UCSD-AML1 (cell line): Measurements from ENCODE around the gene PTCRA.
"Not testable (repeated sequence)": the region's sequence is repeated elsewhere in the genome, so short reads cannot be mapped to it uniquely, and the experiment has no call there.

Source experiments
- DNase-seq: peaks from one replicate; lab custom pipeline; 2025; ENCODE audit not compliant: unreplicated experiment; lab: John Stamatoyannopoulos, UW

Gene PTCRA

GRCh38 chr6:42939810-42940167 lies 23.9 kb downstream of the PTCRA start:
- no peak for DNase-seq

- DNase-seq, result no peak
Measured at GRCh38 chr6:42940493-42941045, 24.7 kb downstream of the PTCRA start.

GRCh38 chr6:42941356-42941755 lies 25.5 kb downstream of the PTCRA start:
- DNase-seq, result not testable (repeated sequence)

- no peak for DNase-seq
Measured at GRCh38 chr6:42942444-42942843, 26.6 kb downstream of the PTCRA start.

- no peak for DNase-seq
Measured at GRCh38 chr6:42947950-42948349, 32.1 kb downstream of the PTCRA start.

GRCh38 chr6:42952389-42952788 lies 36.5 kb downstream of the PTCRA start:
- no peak for DNase-seq

GRCh38 chr6:42954405-42954804 lies 38.6 kb downstream of the PTCRA start:
- DNase-seq, result not testable (repeated sequence)

- DNase-seq, result no peak
Measured at GRCh38 chr6:42958125-42958524, 42.3 kb downstream of the PTCRA start.

GRCh38 chr6:42959917-42960242 lies 44.0 kb downstream of the PTCRA start:
- DNase-seq, result no peak

GRCh38 chr6:42960243-42961019 lies 44.6 kb downstream of the PTCRA start, which contains the start of gene GNMT:
Gene GNMT, plus strand, starts transcription at chr6:42960754. Its CDS starts 14 bp downstream, at chr6:42960768.
- no peak for DNase-seq

- no peak for DNase-seq
Measured at GRCh38 chr6:42961020-42961470, 45.2 kb downstream of the PTCRA start.

- no peak for DNase-seq
Measured at GRCh38 chr6:42962096-42962495, 46.2 kb downstream of the PTCRA start.

- DNase-seq, result no peak
Measured at GRCh38 chr6:42962502-42963178, 46.8 kb downstream of the PTCRA start.

- no peak for DNase-seq
Measured at GRCh38 chr6:42963179-42963854, 47.5 kb downstream of the PTCRA start.

- DNase-seq, result peak; percentile 40
Measured at GRCh38 chr6:42963855-42964605, 48.2 kb downstream of the PTCRA start.

GRCh38 chr6:42966571-42966970 lies 50.7 kb downstream of the PTCRA start:
- DNase-seq, result no peak

GRCh38 chr6:42967228-42967627 lies 51.4 kb downstream of the PTCRA start:
- no peak for DNase-seq

GRCh38 chr6:42968126-42968701 lies 52.4 kb downstream of the PTCRA start:
- no peak for DNase-seq

GRCh38 chr6:42968783-42969182 lies 52.9 kb downstream of the PTCRA start:
- DNase-seq, result no peak

GRCh38 chr6:42969431-42969830 lies 53.6 kb downstream of the PTCRA start:
- no peak for DNase-seq

GRCh38 chr6:42969934-42970333 lies 54.1 kb downstream of the PTCRA start:
- no peak for DNase-seq
